ENCODE measurements around the gene ACTRT3.
A peak's percentile ranks its signal among the peaks of the same experiment; 100 is the strongest.

ACTRT3 gene

GRCh38 chr3:169772897-169773816 lies 3.8 kb upstream of the ACTRT3 start, which contains the start of gene MYNN:
Gene MYNN, plus strand, starts transcription at chr3:169773396. Its CDS starts 900 bp downstream, at chr3:169774296.
- TF ChIP-seq USF1 (IDR thresholded peaks at IDR 0.05) (no peak), TCF12 (IDR thresholded peaks at IDR 0.05; ENCODE audit: low read depth) (peak; percentile 70), ZBTB7A (IDR thresholded peaks at IDR 0.05; ENCODE audit: low read depth) (peak; percentile 78), RAD21 (IDR thresholded peaks at IDR 0.05; ENCODE audit: low read depth) (no peak), CEBPB (IDR thresholded peaks at IDR 0.05) (0 out of 2 replicates have a peak, but pooled peaks have one; percentile 8), TAF1 (IDR thresholded peaks at IDR 0.05; ENCODE audit: low read depth) (peak; percentile 95), NFIC (IDR thresholded peaks at IDR 0.05) (peak; percentile 71), TEAD4 (IDR thresholded peaks at IDR 0.05) (peak; percentile 18), YY1 (IDR thresholded peaks at IDR 0.05; ENCODE audit: low read depth) (peak; percentile 97), CREB1 (IDR thresholded peaks at IDR 0.05; ENCODE audit: low read depth) (peak; percentile 93), EGR1 (IDR thresholded peaks at IDR 0.05) (peak; percentile 40; the same call in 1 of the 2 replicates), EP300 (IDR thresholded peaks at IDR 0.05; ENCODE audit: borderline replicate concordance) (peak; percentile 50; the same call in 1 of the 2 replicates), FOXM1 (IDR thresholded peaks at IDR 0.05; ENCODE audit: borderline replicate concordance, low read depth) (peak; percentile 53; the same call in 1 of the 2 replicates)
- TF ChIP-seq, protein P1, sequence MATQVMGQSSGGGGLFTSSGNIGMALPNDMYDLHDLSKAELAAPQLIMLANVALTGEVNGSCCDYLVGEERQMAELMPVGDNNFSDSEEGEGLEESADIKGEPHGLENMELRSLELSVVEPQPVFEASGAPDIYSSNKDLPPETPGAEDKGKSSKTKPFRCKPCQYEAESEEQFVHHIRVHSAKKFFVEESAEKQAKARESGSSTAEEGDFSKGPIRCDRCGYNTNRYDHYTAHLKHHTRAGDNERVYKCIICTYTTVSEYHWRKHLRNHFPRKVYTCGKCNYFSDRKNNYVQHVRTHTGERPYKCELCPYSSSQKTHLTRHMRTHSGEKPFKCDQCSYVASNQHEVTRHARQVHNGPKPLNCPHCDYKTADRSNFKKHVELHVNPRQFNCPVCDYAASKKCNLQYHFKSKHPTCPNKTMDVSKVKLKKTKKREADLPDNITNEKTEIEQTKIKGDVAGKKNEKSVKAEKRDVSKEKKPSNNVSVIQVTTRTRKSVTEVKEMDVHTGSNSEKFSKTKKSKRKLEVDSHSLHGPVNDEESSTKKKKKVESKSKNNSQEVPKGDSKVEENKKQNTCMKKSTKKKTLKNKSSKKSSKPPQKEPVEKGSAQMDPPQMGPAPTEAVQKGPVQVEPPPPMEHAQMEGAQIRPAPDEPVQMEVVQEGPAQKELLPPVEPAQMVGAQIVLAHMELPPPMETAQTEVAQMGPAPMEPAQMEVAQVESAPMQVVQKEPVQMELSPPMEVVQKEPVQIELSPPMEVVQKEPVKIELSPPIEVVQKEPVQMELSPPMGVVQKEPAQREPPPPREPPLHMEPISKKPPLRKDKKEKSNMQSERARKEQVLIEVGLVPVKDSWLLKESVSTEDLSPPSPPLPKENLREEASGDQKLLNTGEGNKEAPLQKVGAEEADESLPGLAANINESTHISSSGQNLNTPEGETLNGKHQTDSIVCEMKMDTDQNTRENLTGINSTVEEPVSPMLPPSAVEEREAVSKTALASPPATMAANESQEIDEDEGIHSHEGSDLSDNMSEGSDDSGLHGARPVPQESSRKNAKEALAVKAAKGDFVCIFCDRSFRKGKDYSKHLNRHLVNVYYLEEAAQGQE (IDR thresholded peaks at IDR 0.05; ENCODE audit: low read depth) = no peak
- TF ChIP-seq, protein P2, sequence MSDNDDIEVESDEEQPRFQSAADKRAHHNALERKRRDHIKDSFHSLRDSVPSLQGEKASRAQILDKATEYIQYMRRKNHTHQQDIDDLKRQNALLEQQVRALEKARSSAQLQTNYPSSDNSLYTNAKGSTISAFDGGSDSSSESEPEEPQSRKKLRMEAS (IDR thresholded peaks at IDR 0.05) = peak; percentile 55; the same call in 1 of the 2 replicates

DNA sequence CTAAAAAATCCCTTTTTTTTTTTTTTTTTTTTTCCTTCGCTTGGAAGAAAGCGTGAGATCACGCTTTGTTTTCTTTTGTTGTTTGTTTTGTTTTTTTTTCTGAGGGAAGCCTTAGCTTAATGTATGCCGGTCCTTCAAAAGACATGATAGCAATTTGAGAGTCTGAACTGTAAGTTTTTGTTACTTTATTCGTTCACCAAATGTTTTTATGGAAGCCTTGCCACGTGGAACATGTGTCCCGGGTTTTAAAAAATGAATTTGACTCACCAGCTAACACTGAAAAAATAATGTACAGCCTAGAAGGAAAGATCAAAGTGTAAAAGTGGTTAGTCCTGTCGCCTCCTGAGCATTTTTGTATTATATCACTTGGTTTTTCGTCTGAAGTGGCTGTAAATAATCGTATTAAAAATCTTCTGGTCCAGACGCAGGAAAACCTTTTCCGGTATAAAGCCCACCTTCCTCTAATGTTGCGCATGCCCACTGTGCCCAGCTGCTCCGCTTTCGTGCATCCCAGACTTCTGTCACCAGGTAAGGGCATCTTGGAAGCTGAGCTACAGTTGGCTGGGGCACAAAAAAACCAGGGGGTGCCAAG lies 3.0 kb upstream of the ACTRT3 start:
- TF ChIP-seq USF1 (IDR thresholded peaks at IDR 0.05) (no peak), NFIC (IDR thresholded peaks at IDR 0.05) (no peak), ZBTB7A (IDR thresholded peaks at IDR 0.05; ENCODE audit: low read depth) (no peak), FOXM1 (IDR thresholded peaks at IDR 0.05; ENCODE audit: borderline replicate concordance, low read depth) (no peak), YY1 (IDR thresholded peaks at IDR 0.05; ENCODE audit: low read depth) (peak; percentile 52; the same call in 1 of the 2 replicates), TEAD4 (IDR thresholded peaks at IDR 0.05) (no peak), CREB1 (IDR thresholded peaks at IDR 0.05; ENCODE audit: low read depth) (peak; percentile 33; the same call in 1 of the 2 replicates), RAD21 (IDR thresholded peaks at IDR 0.05; ENCODE audit: low read depth) (no peak), TCF12 (IDR thresholded peaks at IDR 0.05; ENCODE audit: low read depth) (peak; percentile 38; the same call in 1 of the 2 replicates), EGR1 (IDR thresholded peaks at IDR 0.05) (no peak), EP300 (IDR thresholded peaks at IDR 0.05; ENCODE audit: borderline replicate concordance) (no peak), CEBPB (IDR thresholded peaks at IDR 0.05) (no peak), TAF1 (IDR thresholded peaks at IDR 0.05; ENCODE audit: low read depth) (no peak; the same call in 1 of the 2 replicates)
- TF ChIP-seq, protein P2 (IDR thresholded peaks at IDR 0.05) = peak; percentile 96
- TF ChIP-seq, protein P1 (IDR thresholded peaks at IDR 0.05; ENCODE audit: low read depth) = no peak

GRCh38 chr3:169771497-169772304 lies 2.3 kb upstream of the ACTRT3 start:
- TF ChIP-seq CEBPB (IDR thresholded peaks at IDR 0.05) = peak; percentile 53
- TF ChIP-seq FOXM1 (IDR thresholded peaks at IDR 0.05; ENCODE audit: borderline replicate concordance, low read depth) = peak; percentile 33; the same call in 1 of the 2 replicates
- no peak for TF ChIP-seq YY1 (IDR thresholded peaks at IDR 0.05; ENCODE audit: low read depth)
- TF ChIP-seq TEAD4 (IDR thresholded peaks at IDR 0.05) = peak; percentile 92
- 0 out of 2 replicates have a peak, but pooled peaks have one; percentile 11 for TF ChIP-seq EP300 (IDR thresholded peaks at IDR 0.05; ENCODE audit: borderline replicate concordance)
- TF ChIP-seq ZBTB7A (IDR thresholded peaks at IDR 0.05; ENCODE audit: low read depth) = peak; percentile 83; the same call in 1 of the 2 replicates
